ENCODE results near the gene HSBP1. TPM values are rescaled to one million over a fixed set of nuclear protein-coding genes. Genes with fewer than 3 reads are reported as not detected.

HSBP1 gene
- total RNA-seq, 1 donor from 2014 or later: 175 TPM

GRCh38 chr16:83839561-83839960, 31.8 kb downstream of the HSBP1 start:
- Histone ChIP-seq H3K4me1 (peaks cover 3% of the 10 kb centered on the region), H3K9me3 (replicated peaks) (peaks cover 5% of the 10 kb centered on the region), H3K36me3 (no peaks in the 10 kb centered on the region), H3K27me3 (ENCODE audit: low read depth) (peaks cover 6% of the 10 kb centered on the region), H3K4me3 (no peak overlapping the region), H3K27ac (replicated peaks) (no peak overlapping the region)
- intact Hi-C loops (cut with micrococcal nuclease): no loop called here
- TF ChIP-seq CTCF (IDR thresholded peaks at IDR 0.05; ENCODE audit: borderline replicate concordance): no peak
- DNase-seq: no peak

GRCh38 chr16:83840060-83840617, 32.4 kb downstream of the HSBP1 start:
- no peak overlapping the region for H3K4me3 ChIP-seq
- peaks cover 4% of the 10 kb centered on the region for H3K9me3 ChIP-seq (replicated peaks)
- H3K27ac ChIP-seq (replicated peaks): no peak overlapping the region
- peaks cover 6% of the 10 kb centered on the region for H3K27me3 ChIP-seq (ENCODE audit: low read depth)
- intact Hi-C loops (cut with micrococcal nuclease): no loop called here
- no peak for TF ChIP-seq CTCF (IDR thresholded peaks at IDR 0.05; ENCODE audit: borderline replicate concordance)
- H3K36me3 ChIP-seq: no peaks in the 10 kb centered on the region
- H3K4me1 ChIP-seq: peaks cover 3% of the 10 kb centered on the region
- DNase-seq: no peak

GRCh38 chr16:83842291-83842690, 34.5 kb downstream of the HSBP1 start:
- no peak for DNase-seq
- Histone ChIP-seq H3K27me3 (ENCODE audit: low read depth) (peaks cover 4% of the 10 kb centered on the region), H3K27ac (replicated peaks) (no peak overlapping the region), H3K36me3 (no peaks in the 10 kb centered on the region), H3K4me1 (no peaks in the 10 kb centered on the region), H3K9me3 (replicated peaks) (no peaks in the 10 kb centered on the region), H3K4me3 (no peak overlapping the region)
- no peak for TF ChIP-seq CTCF (IDR thresholded peaks at IDR 0.05; ENCODE audit: borderline replicate concordance)
- intact Hi-C loops (cut with micrococcal nuclease): no loop called here

- Histone ChIP-seq H3K27ac (replicated peaks) (no peak overlapping the region), H3K4me1 (no peaks in the 10 kb centered on the region), H3K27me3 (ENCODE audit: low read depth) (no peaks in the 10 kb centered on the region), H3K4me3 (no peak overlapping the region), H3K9me3 (replicated peaks) (no peaks in the 10 kb centered on the region), H3K36me3 (no peaks in the 10 kb centered on the region)
- no peak for TF ChIP-seq CTCF (IDR thresholded peaks at IDR 0.05; ENCODE audit: borderline replicate concordance)
- intact Hi-C loops (cut with micrococcal nuclease): no loop called here
- no peak for DNase-seq
Observed at GRCh38 chr16:83842756-83843507, 35.2 kb downstream of the HSBP1 start.

GRCh38 chr16:83843657-83844056, 35.9 kb downstream of the HSBP1 start:
- H3K4me1 ChIP-seq: no peaks in the 10 kb centered on the region
- no peak for DNase-seq
- H3K4me3 ChIP-seq: no peak overlapping the region
- TF ChIP-seq CTCF (IDR thresholded peaks at IDR 0.05; ENCODE audit: borderline replicate concordance): no peak
- no peak overlapping the region for H3K27ac ChIP-seq (replicated peaks)
- H3K27me3 ChIP-seq (ENCODE audit: low read depth): no peaks in the 10 kb centered on the region
- no peaks in the 10 kb centered on the region for H3K36me3 ChIP-seq
- intact Hi-C loops (cut with micrococcal nuclease): no loop called here
- no peaks in the 10 kb centered on the region for H3K9me3 ChIP-seq (replicated peaks)

Measured in left ventricle myocardium inferior (tissue), 1 donor.